Measurements from ENCODE around the gene RTTN.

- TF ChIP-seq REST (IDR thresholded peaks at IDR 0.05; ENCODE audit: insufficient read depth in 1 of 2, low read depth in 2 of 2, low read length in 2 of 2) (no peak), TAF1 (IDR thresholded peaks at IDR 0.05; ENCODE audit: borderline replicate concordance, insufficient read depth, low read length) (no peak), POLR2AphosphoS5 (IDR thresholded peaks at IDR 0.05; ENCODE audit: low read depth, low read length) (no peak)
Measured at GRCh38 chr18:70165936-70166335, 39.6 kb downstream of the RTTN start.

All from PFSK-1 (cell line).